Mesenteric fat pad (tissue), 1 donor: ENCODE measurements around the gene P2RY11. TPM values are rescaled to one million over a fixed set of nuclear protein-coding genes. Genes with fewer than 3 reads are reported as not detected.
A peak's percentile ranks its signal among the peaks of the same experiment; 100 is the strongest.

Experiments
- DNase-seq: peaks from one replicate; pipeline ENCODE4 v3.0.0-alpha.2; 2020; ENCODE audit warnings: low spot score
- long read RNA-seq: library from polyadenylated mRNA; unstranded; transcript quantifications from one replicate; pipeline ENCODE4 v2.0.0, GENCODE V29; 2020
- total RNA-seq: library from RNA; stranded (reverse); fragmentation: NEBNext Ultra II Directional; extraction: Animal tissue kit (Norgen Biotek cat#: 25700); gene quantifications from one replicate; pipeline ENCODE4 v1.2.1, GENCODE V29; 2021
- donor health status: DM: yes; HTN: yes; CAD: no.

The P2RY11 gene, protein sequence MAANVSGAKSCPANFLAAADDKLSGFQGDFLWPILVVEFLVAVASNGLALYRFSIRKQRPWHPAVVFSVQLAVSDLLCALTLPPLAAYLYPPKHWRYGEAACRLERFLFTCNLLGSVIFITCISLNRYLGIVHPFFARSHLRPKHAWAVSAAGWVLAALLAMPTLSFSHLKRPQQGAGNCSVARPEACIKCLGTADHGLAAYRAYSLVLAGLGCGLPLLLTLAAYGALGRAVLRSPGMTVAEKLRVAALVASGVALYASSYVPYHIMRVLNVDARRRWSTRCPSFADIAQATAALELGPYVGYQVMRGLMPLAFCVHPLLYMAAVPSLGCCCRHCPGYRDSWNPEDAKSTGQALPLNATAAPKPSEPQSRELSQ
- total RNA-seq, result 17.7 TPM
- long read RNA-seq, partial matches to known transcripts, result 2 of 3 reads
- long read RNA-seq, other reads (novel, unspliced or antisense), result 1 of 3 reads

DNA sequence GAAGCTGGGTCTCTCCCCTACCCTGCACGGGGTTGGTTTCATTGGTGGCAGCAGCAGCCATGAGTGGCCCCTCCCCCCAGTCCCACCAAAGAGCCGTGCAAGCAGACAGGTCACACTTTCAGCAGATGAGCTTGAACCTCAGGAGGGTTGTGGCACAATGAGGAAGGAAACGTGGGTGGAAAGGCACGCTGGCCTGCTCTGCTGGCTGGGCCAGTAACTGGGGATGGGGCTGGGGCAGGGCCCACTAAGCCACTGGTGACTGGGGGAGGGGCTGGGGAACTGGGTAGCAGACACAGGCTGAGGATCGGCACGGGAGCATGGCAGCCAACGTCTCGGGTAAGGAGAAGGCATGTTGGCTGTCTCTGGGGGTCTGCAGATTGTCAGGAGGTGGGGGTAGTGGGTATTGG lies at the start of gene P2RY11:
P2RY11 (plus strand) TSS at position 289 of the 407 bp plus-strand sequence; CDS start at position 318, 29 bp downstream.
- DNase-seq, result no peak

DNA sequence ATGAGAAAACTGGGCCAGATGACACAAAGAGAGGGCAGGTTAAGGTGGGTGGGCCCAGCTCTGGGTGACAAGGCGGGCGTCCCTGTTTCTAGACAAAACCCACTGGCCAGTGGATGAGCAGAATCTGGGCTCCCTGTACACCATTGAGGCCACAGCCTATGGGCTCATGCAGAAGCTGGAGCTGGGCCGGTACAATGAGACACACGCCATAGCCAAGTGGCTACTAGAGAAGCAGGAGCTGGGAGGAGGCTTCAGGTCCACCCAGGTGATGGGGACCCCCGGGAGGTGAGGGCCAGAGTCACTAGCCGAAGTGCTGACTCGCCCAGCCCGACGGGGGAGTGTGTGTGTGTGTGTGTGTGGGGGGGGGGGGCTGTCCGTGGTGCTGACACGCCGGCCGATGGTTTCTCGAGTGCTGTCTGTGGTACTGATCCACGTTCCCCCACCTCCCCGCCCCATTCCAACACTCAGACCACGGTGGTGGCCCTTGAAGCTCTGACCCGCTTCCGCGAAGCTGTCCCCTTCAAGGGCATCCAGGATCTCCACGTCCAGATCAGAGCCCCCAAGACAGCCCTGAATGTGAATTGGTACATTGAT lies 49.7 kb upstream of the P2RY11 start:
- no peak for DNase-seq

GRCh38 chr19:10068205-10068604 lies 43.3 kb upstream of the P2RY11 start:
- no peak for DNase-seq

DNA sequence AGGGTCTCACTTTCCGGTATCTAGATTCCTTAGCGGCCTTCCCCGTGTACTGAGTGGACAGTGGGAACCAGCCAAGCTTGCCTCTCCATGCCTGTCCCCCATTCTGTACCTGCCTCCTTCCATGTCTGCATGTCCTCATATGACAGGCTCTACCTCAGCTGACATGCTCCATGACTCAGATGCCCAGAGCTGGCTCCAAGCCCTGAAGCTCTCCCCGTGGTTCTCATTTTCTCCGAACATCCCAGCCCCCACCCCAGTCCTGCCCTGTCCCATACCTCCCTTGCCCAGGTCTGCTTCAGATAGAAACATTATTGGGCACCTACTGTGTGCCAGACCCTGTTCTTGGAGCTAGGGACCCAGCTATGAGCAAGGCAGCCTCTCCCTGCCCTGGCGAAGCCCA lies 42.4 kb upstream of the P2RY11 start:
- no peak for DNase-seq

GRCh38 chr19:10070730-10071446 lies 40.6 kb upstream of the P2RY11 start:
- no peak for DNase-seq

DNA sequence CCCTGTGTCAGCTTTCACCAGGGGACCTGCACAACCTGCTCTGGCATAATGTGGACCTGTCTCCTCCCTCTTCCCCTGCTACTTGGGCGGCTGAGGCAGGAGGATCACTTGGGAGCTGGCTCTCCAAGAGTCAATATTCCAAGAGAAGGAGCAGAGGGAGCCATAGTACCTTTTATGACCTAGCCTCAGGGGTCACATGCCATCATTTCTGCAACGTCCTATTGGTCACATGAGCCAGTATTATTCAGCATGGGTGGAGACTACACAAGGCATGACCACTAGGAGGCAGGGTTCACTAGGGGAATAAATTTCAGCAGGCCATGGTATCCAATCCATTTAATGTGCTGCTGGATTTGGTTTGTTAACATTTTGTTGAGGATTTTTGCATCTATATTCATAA lies 37.3 kb upstream of the P2RY11 start:
- no peak for DNase-seq

- DNase-seq, result no peak
Measured at GRCh38 chr19:10076535-10076934, 35.0 kb upstream of the P2RY11 start.

GRCh38 chr19:10078329-10078728 lies 33.2 kb upstream of the P2RY11 start:
- DNase-seq, result no peak

DNA sequence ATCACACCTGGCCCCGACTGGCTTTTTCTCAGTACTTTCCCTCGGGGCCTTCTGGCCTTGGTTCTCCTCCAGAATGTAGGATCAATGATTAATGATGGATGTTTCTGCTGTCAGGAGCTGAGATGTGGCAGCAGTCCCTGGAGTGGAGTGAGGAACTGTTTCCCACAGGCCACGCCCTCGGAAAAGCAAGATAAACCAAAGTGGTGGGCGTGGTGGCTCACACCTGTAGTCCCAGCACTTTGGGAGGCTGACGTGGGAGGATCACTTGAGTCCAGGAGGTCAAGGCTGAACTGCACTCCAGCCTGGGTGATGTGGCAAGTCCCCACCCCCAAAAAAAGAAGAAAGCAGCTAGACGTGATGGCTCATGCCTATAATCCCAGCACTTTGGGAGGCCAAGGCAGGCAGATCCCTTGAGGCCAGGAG lies 32.5 kb upstream of the P2RY11 start:
- no peak for DNase-seq

DNA sequence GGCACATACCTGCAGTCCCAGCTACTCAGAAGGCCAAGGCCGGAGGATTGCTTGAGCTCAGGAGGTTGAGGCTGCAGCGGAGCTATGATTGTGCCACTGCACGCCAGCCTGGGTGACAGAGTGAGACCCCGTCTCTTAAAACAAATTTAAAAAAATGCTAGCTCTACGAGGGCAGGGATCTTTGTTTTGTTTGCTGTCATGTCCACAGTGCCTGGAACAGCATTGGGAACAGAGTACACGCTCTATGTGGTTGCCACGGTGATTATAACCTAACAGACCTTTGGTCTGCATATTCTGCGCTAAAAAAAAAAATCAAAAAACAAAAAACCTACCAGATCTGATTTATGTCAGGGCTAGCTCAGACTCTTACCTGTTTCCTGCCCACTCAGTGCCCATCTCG lies 27.6 kb upstream of the P2RY11 start:
- no peak for DNase-seq

- DNase-seq, result no peak
Measured at GRCh38 chr19:10084803-10085202, 26.7 kb upstream of the P2RY11 start.

GRCh38 chr19:10085641-10086590 lies 25.6 kb upstream of the P2RY11 start, which contains the start of gene SHFL:
Gene SHFL (plus strand): TSS chr19:10086317. CDS start chr19:10086428, 111 bp downstream.
- peak; percentile 94 for DNase-seq

- no peak for DNase-seq
Measured at GRCh38 chr19:10086591-10087192, 24.8 kb upstream of the P2RY11 start.

- DNase-seq, result no peak
Measured at GRCh38 chr19:10087296-10088061, 24.0 kb upstream of the P2RY11 start.

GRCh38 chr19:10088949-10089554 lies 22.4 kb upstream of the P2RY11 start:
- DNase-seq, result no peak

GRCh38 chr19:10089801-10090375 lies 21.6 kb upstream of the P2RY11 start:
- no peak for DNase-seq

DNA sequence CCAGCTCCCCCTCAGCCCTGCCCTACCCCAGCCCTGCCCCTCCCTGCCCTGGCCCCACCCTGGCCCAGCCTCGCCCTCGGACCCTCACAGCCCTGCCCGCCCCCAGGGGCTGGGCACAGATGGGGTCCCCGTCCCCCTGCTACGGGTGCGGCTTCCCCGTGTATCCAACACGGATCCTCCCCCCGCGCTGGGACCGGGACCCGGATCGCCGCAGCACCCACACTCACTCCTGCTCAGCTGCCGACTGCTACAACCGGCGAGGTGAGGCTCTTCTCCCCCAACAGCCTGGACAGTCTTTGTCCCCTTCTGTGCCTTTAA lies 20.2 kb upstream of the P2RY11 start:
- no peak for DNase-seq

DNA sequence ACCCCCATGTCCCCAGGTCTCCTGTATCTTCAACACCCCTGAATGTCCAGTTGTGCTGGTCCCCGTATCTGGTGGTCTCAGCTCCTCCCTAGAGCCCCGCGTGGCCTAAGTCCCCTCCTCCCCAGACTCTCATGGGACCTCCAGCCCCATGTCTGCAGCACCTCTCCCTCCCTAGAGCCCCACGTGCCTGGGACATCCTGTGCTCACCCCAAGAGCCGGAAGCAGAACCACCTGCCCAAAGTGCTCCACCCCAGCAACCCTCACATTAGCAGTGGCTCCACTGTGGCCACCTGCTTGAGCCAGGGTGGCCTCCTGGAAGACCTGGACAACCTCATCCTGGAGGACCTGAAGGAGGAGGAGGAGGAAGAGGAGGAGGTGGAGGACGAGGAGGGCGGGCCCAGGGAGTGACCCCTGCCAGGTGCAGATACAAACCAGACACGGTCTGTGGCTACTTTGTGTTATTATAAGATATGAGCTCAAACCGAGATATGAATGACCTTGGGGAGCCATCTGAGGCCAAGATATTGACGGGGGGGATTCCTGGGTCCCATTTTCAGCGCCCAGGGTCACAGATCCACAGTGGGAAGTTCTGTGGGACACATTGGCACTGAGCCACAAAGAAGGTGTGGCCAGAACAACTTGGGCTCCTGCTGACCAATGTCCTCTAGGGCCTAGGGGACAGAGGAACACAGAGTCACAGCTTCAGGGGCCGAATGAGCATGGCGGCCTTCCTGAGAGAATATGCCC lies 19.4 kb upstream of the P2RY11 start:
- no peak for DNase-seq
